Measurements from ENCODE around the gene DNA2. TPM values are rescaled to one million over a fixed set of nuclear protein-coding genes. Genes with fewer than 3 reads are reported as not detected.
A peak's percentile ranks its signal among the peaks of the same experiment; 100 is the strongest.

The DNA2 gene
- total and polyA plus RNA-seq, 2 of the 13 experiments (the other 11 are each of a cell fraction or from before 2014, with no cell fraction given), result 4.8 to 27.3 TPM

GRCh38 chr10:68406815-68407548 is 64.8 kb downstream of the DNA2 start, which contains the start of gene RUFY2 (continued):
- TF ChIP-seq DMTF1 (CRISPR knock-in tag; IDR thresholded peaks at IDR 0.05) (no peak), ZBTB39 (CRISPR knock-in tag; IDR thresholded peaks at IDR 0.05) (no peak), PBX3 (CRISPR knock-in tag; IDR thresholded peaks at IDR 0.05; ENCODE audit: borderline replicate concordance) (no peak), MYNN (CRISPR knock-in tag; IDR thresholded peaks at IDR 0.05; ENCODE audit: low read depth) (no peak), ZNF543 (CRISPR knock-in tag; IDR thresholded peaks at IDR 0.05) (peak; percentile 50; the same call in 1 of the 2 replicates), DDIT3 (CRISPR knock-in tag; IDR thresholded peaks at IDR 0.05) (no peak), MEIS2 (CRISPR knock-in tag; IDR thresholded peaks at IDR 0.05) (peak; percentile 74; the same call in 1 of the 2 replicates), TGIF2 (CRISPR knock-in tag; IDR thresholded peaks at IDR 0.05) (0 out of 2 replicates have a peak, but pooled peaks have one; percentile 36), ZNF30 (CRISPR knock-in tag; IDR thresholded peaks at IDR 0.05) (0 out of 2 replicates have a peak, but pooled peaks have one; percentile 33), POLR2AphosphoS5 (IDR thresholded peaks at IDR 0.05; ENCODE audit: low read depth, low read length) (peak; percentile 44; the same call in 1 of the 2 replicates), MBNL3 (CRISPR knock-in tag; conservative IDR thresholded peaks at IDR 0.05) (no peak), NFE2L1 (CRISPR knock-in tag; IDR thresholded peaks at IDR 0.05; ENCODE audit: borderline replicate concordance) (no peak), MAX (IDR thresholded peaks at IDR 0.05) (peak; percentile 25), ATF1 (CRISPR knock-in tag; IDR thresholded peaks at IDR 0.05) (no peak), ZNF768 (CRISPR knock-in tag; IDR thresholded peaks at IDR 0.05) (peak; percentile 51), RBFOX2 (IDR thresholded peaks at IDR 0.05; ENCODE audit: low read depth, low read length) (peak; percentile 91), TAF1 (CRISPR knock-in tag; IDR thresholded peaks at IDR 0.05) (peak; percentile 70), ZFP36 (IDR thresholded peaks at IDR 0.05; ENCODE audit: borderline replicate concordance, low read depth, low read length, partially characterized antibody) (no peak), PCBP2 (optimal IDR thresholded peaks at IDR 0.05; ENCODE audit: low read depth, low read length, poor library complexity, severe bottlenecking) (no peak), ZNF225 (CRISPR knock-in tag; IDR thresholded peaks at IDR 0.05) (peak; percentile 20; the same call in 1 of the 2 replicates), ZNF816 (CRISPR knock-in tag; IDR thresholded peaks at IDR 0.05; ENCODE audit: borderline replicate concordance) (peak; percentile 78), SALL1 (CRISPR knock-in tag; IDR thresholded peaks at IDR 0.05) (peak; percentile 66), NRL (CRISPR knock-in tag; IDR thresholded peaks at IDR 0.05; ENCODE audit: borderline replicate concordance) (peak; percentile 77; the same call in 1 of the 2 replicates), CBX2 (IDR thresholded peaks at IDR 0.05; ENCODE audit: low read depth, low read length) (no peak), CBX2 (CRISPR knock-in tag; IDR thresholded peaks at IDR 0.05; ENCODE audit: low read depth) (no peak)

All from HepG2 (cell line).